GM10248 (cell line): ENCODE data around the gene NRG2.

Experiments
- CTCF ChIA-PET: fragments of 300-600 bp; sonication (Branson Sonifier 250); formaldehyde crosslinking; extraction: SDS; loops from one replicate; lab custom pipeline; 2021; ENCODE audit warnings: antibody characterized with exemption; lab: Yijun Ruan, JAX
- POLR2A ChIA-PET: fragments of 350-650 bp; sonication (Branson Sonifier 250); formaldehyde crosslinking; extraction: SDS; loops from one replicate; lab custom pipeline; 2020; ENCODE audit warnings: antibody characterized with exemption; lab: Yijun Ruan, JAX
- DNase-seq: peaks from one replicate; pipeline ENCODE4 v3.0.0; 2012; ENCODE audit errors: extremely low spot score
- TF ChIP-seq, protein P1 (sequence below): IDR thresholded peaks from 2 replicates; pipeline ENCODE4 v1.5.1; 2012; ENCODE audit warnings: mild to moderate bottlenecking, low read depth; ENCODE audit errors: extremely low read depth, missing control alignments, control extremely low read depth

The NRG2 gene

DNA sequence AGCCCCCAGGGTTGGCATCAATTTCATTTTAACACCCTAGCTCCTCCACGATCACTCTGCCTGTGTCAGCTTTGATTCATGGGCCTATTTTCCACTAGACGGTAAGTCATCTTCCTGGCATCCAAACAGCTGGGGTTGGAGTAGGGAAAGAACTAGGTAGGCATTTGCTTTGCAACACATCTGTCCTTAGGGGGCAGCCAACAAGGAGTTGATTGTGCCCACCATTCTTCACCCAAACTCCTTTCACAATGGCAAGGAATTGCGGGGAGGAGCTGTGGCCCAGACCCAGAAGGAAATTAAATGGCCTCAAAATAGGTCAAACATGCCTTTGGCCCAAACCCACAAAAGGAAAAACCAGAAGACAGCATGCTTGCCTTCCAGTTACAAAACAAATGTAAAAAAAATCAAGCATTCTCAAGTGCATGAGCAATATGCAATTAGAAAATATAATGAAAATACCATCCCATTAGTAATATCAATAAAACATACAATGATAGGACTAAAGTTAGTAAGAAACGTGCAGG lies 71.8 kb downstream of the NRG2 start:
- CTCF ChIA-PET, result interaction anchor here (0.9 to 14.9 kb wide), 20 partner anchors 16 to 367 kb away, joined by 3 to 439 read pairs (median 25); partner anchors contain the start of gene NRG2
- no peak for DNase-seq
- POLR2A ChIA-PET, result no interaction called here
- TF ChIP-seq, protein P1, sequence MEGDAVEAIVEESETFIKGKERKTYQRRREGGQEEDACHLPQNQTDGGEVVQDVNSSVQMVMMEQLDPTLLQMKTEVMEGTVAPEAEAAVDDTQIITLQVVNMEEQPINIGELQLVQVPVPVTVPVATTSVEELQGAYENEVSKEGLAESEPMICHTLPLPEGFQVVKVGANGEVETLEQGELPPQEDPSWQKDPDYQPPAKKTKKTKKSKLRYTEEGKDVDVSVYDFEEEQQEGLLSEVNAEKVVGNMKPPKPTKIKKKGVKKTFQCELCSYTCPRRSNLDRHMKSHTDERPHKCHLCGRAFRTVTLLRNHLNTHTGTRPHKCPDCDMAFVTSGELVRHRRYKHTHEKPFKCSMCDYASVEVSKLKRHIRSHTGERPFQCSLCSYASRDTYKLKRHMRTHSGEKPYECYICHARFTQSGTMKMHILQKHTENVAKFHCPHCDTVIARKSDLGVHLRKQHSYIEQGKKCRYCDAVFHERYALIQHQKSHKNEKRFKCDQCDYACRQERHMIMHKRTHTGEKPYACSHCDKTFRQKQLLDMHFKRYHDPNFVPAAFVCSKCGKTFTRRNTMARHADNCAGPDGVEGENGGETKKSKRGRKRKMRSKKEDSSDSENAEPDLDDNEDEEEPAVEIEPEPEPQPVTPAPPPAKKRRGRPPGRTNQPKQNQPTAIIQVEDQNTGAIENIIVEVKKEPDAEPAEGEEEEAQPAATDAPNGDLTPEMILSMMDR, result no peak

DNA sequence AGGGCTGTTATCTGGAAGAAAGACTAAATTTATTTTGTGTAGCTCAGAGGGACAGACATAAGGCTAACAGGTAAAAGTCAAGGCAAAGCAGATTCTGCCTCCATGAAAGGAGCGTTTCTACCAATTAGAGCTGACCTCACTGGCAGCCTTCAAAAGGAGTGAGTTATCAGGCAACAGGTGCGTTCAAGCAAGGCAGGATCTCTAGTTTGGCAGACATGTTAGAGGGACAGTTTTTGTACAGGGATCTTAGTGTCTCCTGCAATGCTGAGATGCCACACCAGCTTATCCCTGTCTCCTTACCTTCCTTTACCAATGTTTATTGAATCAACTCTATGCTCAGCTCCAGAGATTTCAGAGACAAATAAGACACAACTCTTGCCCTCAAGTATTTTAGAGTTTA lies 73.8 kb downstream of the NRG2 start:
- TF ChIP-seq, protein P1, result no peak
- ChIA-PET CTCF (interaction anchor here (0.6 to 14.9 kb wide), 104 partner anchors 8 to 741 kb away, joined by 3 to 439 read pairs (median 6); partner anchors contain the start of gene NRG2), POLR2A (interaction anchor here (0.5 kb wide), 1 partner anchor 741 kb away, joined by 3 read pairs; no protein-coding TSS in a partner anchor)
- DNase-seq, result no peak

GRCh38 chr5:139968547-139969261 lies 74.4 kb downstream of the NRG2 start:
- TF ChIP-seq, protein P1, result peak; percentile 100
- CTCF ChIA-PET, result interaction anchor here (0.6 to 14.9 kb wide), 113 partner anchors 9 to 741 kb away, joined by 3 to 439 read pairs (median 5); partner anchors contain the start of gene NRG2
- POLR2A ChIA-PET, result interaction anchor here (0.5 to 0.6 kb wide), 2 partner anchors 41 to 741 kb away, joined by 3 read pairs; no protein-coding TSS in a partner anchor
- peak; percentile 90 for DNase-seq

GRCh38 chr5:139967353-139967752 lies 75.7 kb downstream of the NRG2 start:
- DNase-seq, result no peak
- ChIA-PET POLR2A (no interaction called here), CTCF (interaction anchor here (0.8 to 14.9 kb wide), 23 partner anchors 9 to 190 kb away, joined by 3 to 439 read pairs (median 22); partner anchors contain the start of gene NRG2)
- TF ChIP-seq, protein P1, result no peak

- no peak for DNase-seq
- ChIA-PET POLR2A (no interaction called here), CTCF (interaction anchor here (0.9 to 14.9 kb wide), 14 partner anchors 9 to 196 kb away, joined by 3 to 439 read pairs (median 14); partner anchors contain the start of gene NRG2)
- TF ChIP-seq, protein P1, result no peak
Measured at GRCh38 chr5:139966856-139967255, 76.2 kb downstream of the NRG2 start.

- POLR2A ChIA-PET, result no interaction called here
- TF ChIP-seq, protein P1, result no peak
- CTCF ChIA-PET, result interaction anchor here (1.0 to 14.9 kb wide), 9 partner anchors 10 to 198 kb away, joined by 3 to 439 read pairs (median 6); partner anchors contain the start of gene NRG2
- DNase-seq, result no peak
Measured at GRCh38 chr5:139964994-139965565, 78.0 kb downstream of the NRG2 start.
